NCI-H446 (cell line): ENCODE data around the gene PCMT1.

ENCODE experiments used
- DNase-seq, 2 experiments: peaks; one replicate each; lab custom pipeline; 2025; lab: John Stamatoyannopoulos, UW

PCMT1 gene

GRCh38 chr6:149855040-149855654 lies 105.6 kb downstream of the PCMT1 start:
- DNase-seq, result no peak

DNA sequence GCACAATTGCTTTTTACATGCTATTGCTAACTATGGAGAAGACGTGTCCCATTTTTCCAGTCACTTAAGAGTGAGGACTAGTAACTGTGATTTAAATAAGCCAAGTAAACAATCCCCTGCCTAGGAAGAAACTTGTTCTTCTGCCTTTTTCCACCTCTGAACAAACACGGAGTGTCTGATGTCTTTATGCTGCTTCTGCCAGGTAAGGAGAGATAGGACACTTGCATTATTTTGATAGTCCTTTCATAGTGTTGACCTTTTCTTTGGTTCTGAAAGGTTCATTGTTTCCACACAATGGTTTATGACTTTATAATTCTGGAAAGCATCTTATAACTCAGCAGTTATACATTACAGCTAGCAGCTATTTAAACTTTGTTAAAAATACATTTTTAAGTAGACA lies 106.2 kb downstream of the PCMT1 start:
- DNase-seq, result no peak

- no peak for DNase-seq
Measured at GRCh38 chr6:149856256-149856994, 106.9 kb downstream of the PCMT1 start.

- DNase-seq, result no peak
Measured at GRCh38 chr6:149857541-149857940, 108.0 kb downstream of the PCMT1 start.

GRCh38 chr6:149859368-149859767 lies 109.8 kb downstream of the PCMT1 start:
- DNase-seq, result no peak

DNA sequence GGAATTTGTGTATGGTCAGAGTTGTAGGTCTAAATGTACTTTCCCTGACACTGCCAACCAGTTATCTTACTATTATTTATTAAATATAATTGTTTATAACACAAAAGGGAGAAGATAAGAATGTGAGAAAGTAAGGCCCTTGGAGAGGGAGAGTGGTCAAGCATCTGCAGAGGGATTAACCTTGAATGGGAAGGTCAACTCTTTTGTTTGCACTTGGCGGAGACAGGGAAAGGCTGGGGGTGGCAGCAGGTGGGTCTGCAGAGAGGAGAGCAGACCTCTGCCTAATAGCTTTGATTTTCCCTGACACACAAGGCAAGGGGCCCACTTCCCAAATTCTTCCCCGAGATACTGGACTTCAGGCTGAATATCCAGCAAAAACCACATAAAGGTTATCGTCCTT lies 110.4 kb downstream of the PCMT1 start:
- DNase-seq, result no peak

- DNase-seq, result no peak
Measured at GRCh38 chr6:149860513-149860833, 110.9 kb downstream of the PCMT1 start.
